GM23338 (cell line): ENCODE measurements around the gene CASP6. TPM values are rescaled to one million over a fixed set of nuclear protein-coding genes. Genes with fewer than 3 reads are reported as not detected.

ENCODE experiments used
- ATAC-seq: fragments of 200-7000 bp; cut with Tn5 transposase; 3 replicates; pipeline ENCODE4 v1.9.1; 2020
- DNase-seq: peaks from one replicate; pipeline ENCODE4 v3.0.0-alpha.2; 2015; ENCODE audit warnings: low spot score
- H2AFZ ChIP-seq: fragments of 200-600 bp; sonication (generic); 2 replicates; pipeline ENCODE4 v1.8.0; 2016; ENCODE audit warnings: antibody characterized with exemption, mild to moderate bottlenecking, moderate library complexity
- H3F3A ChIP-seq: fragments of 200-600 bp; sonication (generic); replicated peaks from 2 replicates; pipeline ENCODE4 v1.8.0; 2017; ENCODE audit warnings: antibody characterized with exemption, mixed run types, low read depth
- H3K27ac ChIP-seq: fragments of 200-600 bp; sonication (generic); 2 replicates; pipeline ENCODE4 v1.6.1; 2016; ENCODE audit warnings: low read depth
- H3K27me3 ChIP-seq: fragments of 200-600 bp; sonication (generic); 2 replicates; pipeline ENCODE4 v1.8.0; 2016; ENCODE audit warnings: mild to moderate bottlenecking, mixed run types, moderate library complexity; ENCODE audit not compliant: insufficient read depth
- H3K36me3 ChIP-seq: fragments of 200-600 bp; sonication (generic); 2 replicates; pipeline ENCODE4 v1.8.0; 2016; ENCODE audit warnings: mild to moderate bottlenecking; ENCODE audit not compliant: insufficient read depth
- H3K4me1 ChIP-seq: fragments of 200-600 bp; sonication (generic); 2 replicates; pipeline ENCODE4 v1.8.0; 2016; ENCODE audit warnings: mild to moderate bottlenecking, moderate library complexity; ENCODE audit not compliant: insufficient read depth
- H3K4me2 ChIP-seq: fragments of 200-600 bp; sonication (generic); 2 replicates; pipeline ENCODE4 v1.7.1; 2017; ENCODE audit warnings: mixed run types
- H3K4me3 ChIP-seq: fragments of 200-600 bp; sonication (generic); 2 replicates; pipeline ENCODE4 v1.6.1; 2016; ENCODE audit warnings: mixed run types
- H3K79me2 ChIP-seq: fragments of 200-600 bp; sonication (generic); replicated peaks from 2 replicates; pipeline ENCODE4 v1.8.0; 2017; ENCODE audit warnings: mild to moderate bottlenecking; ENCODE audit not compliant: insufficient read depth
- H3K9me2 ChIP-seq: fragments of 200-600 bp; sonication (generic); 2 replicates; pipeline ENCODE4 v1.8.0; 2017; ENCODE audit not compliant: insufficient read depth
- H4K20me1 ChIP-seq: fragments of 200-600 bp; sonication (generic); replicated peaks from 2 replicates; pipeline ENCODE4 v1.8.0; 2017; ENCODE audit warnings: mild to moderate bottlenecking; ENCODE audit not compliant: insufficient read depth
- H3K27ac Mint-ChIP-seq: 2 replicates; pipeline ENCODE4 v1.8.0; 2020; ENCODE audit warnings: inconsistent platforms, mild to moderate bottlenecking, moderate library complexity, mixed read lengths
- H3K27me3 Mint-ChIP-seq: 3 replicates; pipeline ENCODE4 v1.8.0; 2022; ENCODE audit warnings: low read depth, mild to moderate bottlenecking, moderate library complexity, mixed read lengths, inconsistent platforms; ENCODE audit not compliant: insufficient read depth, poor library complexity
- H3K36me3 Mint-ChIP-seq: 3 replicates; pipeline ENCODE4 v1.8.0; 2021; ENCODE audit warnings: low read depth, mild to moderate bottlenecking, inconsistent platforms, moderate library complexity, mixed read lengths
- H3K4me1 Mint-ChIP-seq: 3 replicates; pipeline ENCODE4 v1.8.0; 2020; ENCODE audit warnings: mild to moderate bottlenecking, inconsistent platforms, mixed read lengths
- H3K4me3 Mint-ChIP-seq: 3 replicates; pipeline ENCODE4 v1.8.0; 2021; ENCODE audit warnings: moderate library complexity, mild to moderate bottlenecking, inconsistent platforms, mixed read lengths
- H3K9me3 Mint-ChIP-seq: 3 replicates; pipeline ENCODE4 v1.8.0; 2020; ENCODE audit warnings: moderate library complexity, mild to moderate bottlenecking, inconsistent platforms, mixed read lengths
- CREB1 ChIP-seq: fragments of 250-450 bp; sonication (Bioruptor Pico); IDR thresholded peaks from 2 replicates; pipeline ENCODE4 v1.5.0; 2020; ENCODE audit warnings: low read depth, mild to moderate bottlenecking, moderate library complexity
- EZH2 ChIP-seq: fragments of 200-600 bp; sonication (generic); IDR thresholded peaks from one replicate; pipeline ENCODE4 v1.8.0; 2017; ENCODE audit warnings: antibody characterized with exemption, mild to moderate bottlenecking, low read depth; ENCODE audit not compliant: unreplicated experiment
- EZH2phosphoT487 ChIP-seq: fragments of 200-600 bp; sonication (generic); IDR thresholded peaks from one replicate; pipeline ENCODE4 v1.8.1; 2018; ENCODE audit warnings: antibody characterized with exemption; ENCODE audit not compliant: unreplicated experiment
- JUNB ChIP-seq: IDR thresholded peaks from one replicate; pipeline ENCODE4 v1.6.1; 2016; ENCODE audit warnings: antibody characterized with exemption; ENCODE audit not compliant: unreplicated experiment
- NANOG ChIP-seq: IDR thresholded peaks from 2 replicates; pipeline ENCODE4 v1.6.1; 2016; ENCODE audit warnings: antibody characterized with exemption, borderline replicate concordance
- POLR2AphosphoS5 ChIP-seq: IDR thresholded peaks from 2 replicates; pipeline ENCODE4 v1.6.1; 2016; ENCODE audit warnings: antibody characterized with exemption, low read depth
- STAT1 ChIP-seq: IDR thresholded peaks from one replicate; pipeline ENCODE4 v1.6.1; 2016; ENCODE audit warnings: antibody characterized with exemption; ENCODE audit not compliant: unreplicated experiment
- ZNF114 ChIP-seq: fragments of 250-450 bp; sonication (Bioruptor Pico); IDR thresholded peaks from 2 replicates; pipeline ENCODE4 v1.5.0; 2020; ENCODE audit warnings: mild to moderate bottlenecking, moderate library complexity
- ZNF331 ChIP-seq: fragments of 250-450 bp; sonication (Bioruptor Pico); IDR thresholded peaks from 2 replicates; pipeline ENCODE4 v1.5.0; 2020; ENCODE audit warnings: low read depth, mild to moderate bottlenecking, moderate library complexity
- polyA plus RNA-seq: library from polyadenylated mRNA; unstranded; fragments of >200 nt; fragmentation: Nextera tagmentation; extraction: Ambion mirVana; gene quantifications from 2 replicates; pipeline ENCODE4 v1.2.1, GENCODE V29; 2016
- total RNA-seq: library from RNA; depleted of rRNA; stranded (reverse); fragments of >200 nt; shearing (Covaris generic); gene quantifications from 2 replicates; pipeline ENCODE4 v1.2.3, GENCODE V29; 2014
- TF ChIP-seq, protein P1 (sequence below): IDR thresholded peaks from one replicate; pipeline ENCODE4 v1.6.1; 2018; ENCODE audit warnings: antibody characterized with exemption; ENCODE audit not compliant: unreplicated experiment
- TF ChIP-seq, protein P2 (sequence below), 2 experiments: fragments of 200-600 bp in 1 of 2; sonication (generic) in 1 of 2; conservative IDR thresholded peaks; 2 replicates each; pipeline versions ENCODE4 v1.5.1 to v1.6.1; 2016 to 2017; ENCODE audit warnings: antibody characterized with exemption in 2 of 2, low read depth in 2 of 2, mild to moderate bottlenecking in 2 of 2, moderate library complexity in 1 of 2
- TF ChIP-seq, protein P3 (sequence below): IDR thresholded peaks from 2 replicates; pipeline ENCODE4 v1.6.1; 2016; ENCODE audit warnings: antibody characterized with exemption
- TF ChIP-seq, protein P4 (sequence below): fragments of 250-450 bp; sonication (Bioruptor Pico); IDR thresholded peaks from 2 replicates; pipeline ENCODE4 v1.5.0; 2020; ENCODE audit warnings: mild to moderate bottlenecking, moderate library complexity

CASP6 gene
- total and polyA plus RNA-seq, 2 experiments from 2014 or later, result 30.5 to 35.4 TPM

DNA sequence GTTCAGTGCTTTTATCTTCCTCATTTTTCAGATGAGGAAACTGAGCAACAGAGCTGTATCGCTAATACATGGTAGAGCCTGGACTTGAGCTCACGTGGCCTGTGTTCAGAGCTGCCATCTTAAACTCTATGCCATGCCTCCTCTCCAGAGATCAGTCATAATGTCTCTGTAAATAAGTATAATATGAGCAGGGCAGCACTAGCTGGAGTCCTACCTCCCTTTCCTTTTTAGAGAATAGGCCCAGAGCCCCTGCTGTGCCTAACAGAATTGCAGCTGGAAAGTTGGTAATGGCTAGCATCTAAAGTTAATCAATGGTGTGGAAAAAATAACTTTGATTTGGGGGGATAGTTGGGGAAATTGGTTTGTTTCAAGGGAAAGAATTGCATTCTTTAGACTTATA lies 20.4 kb downstream of the CASP6 start:
- Mint-ChIP-seq H3K36me3 (peaks cover 35% of the 10 kb centered on the region), H3K4me3 (no peak overlapping the region), H3K27ac (no peak overlapping the region), H3K9me3 (peaks cover 27% of the 10 kb centered on the region), H3K27me3 (peaks cover 4% of the 10 kb centered on the region), H3K4me1 (peaks cover 32% of the 10 kb centered on the region)
- Histone ChIP-seq H2AFZ (no peak overlapping the region), H4K20me1 (no peaks in the 10 kb centered on the region), H3K79me2 (no peaks in the 10 kb centered on the region), H3K4me3 (0 out of 2 replicates have a peak overlapping the region, but pooled peaks have one; percentile 14), H3K27ac (no peak overlapping the region), H3K4me2 (peak overlapping the region; percentile 31), H3F3A (no peaks in the 10 kb centered on the region), H3K36me3 (no peaks in the 10 kb centered on the region), H3K27me3 (no peaks in the 10 kb centered on the region), H3K9me2 (no peaks in the 10 kb centered on the region; the same call in 1 of the 2 replicates), H3K4me1 (peaks cover 23% of the 10 kb centered on the region)
- ATAC-seq (peak; percentile 74), DNase-seq (peak; percentile 61)
- TF ChIP-seq, protein P1, sequence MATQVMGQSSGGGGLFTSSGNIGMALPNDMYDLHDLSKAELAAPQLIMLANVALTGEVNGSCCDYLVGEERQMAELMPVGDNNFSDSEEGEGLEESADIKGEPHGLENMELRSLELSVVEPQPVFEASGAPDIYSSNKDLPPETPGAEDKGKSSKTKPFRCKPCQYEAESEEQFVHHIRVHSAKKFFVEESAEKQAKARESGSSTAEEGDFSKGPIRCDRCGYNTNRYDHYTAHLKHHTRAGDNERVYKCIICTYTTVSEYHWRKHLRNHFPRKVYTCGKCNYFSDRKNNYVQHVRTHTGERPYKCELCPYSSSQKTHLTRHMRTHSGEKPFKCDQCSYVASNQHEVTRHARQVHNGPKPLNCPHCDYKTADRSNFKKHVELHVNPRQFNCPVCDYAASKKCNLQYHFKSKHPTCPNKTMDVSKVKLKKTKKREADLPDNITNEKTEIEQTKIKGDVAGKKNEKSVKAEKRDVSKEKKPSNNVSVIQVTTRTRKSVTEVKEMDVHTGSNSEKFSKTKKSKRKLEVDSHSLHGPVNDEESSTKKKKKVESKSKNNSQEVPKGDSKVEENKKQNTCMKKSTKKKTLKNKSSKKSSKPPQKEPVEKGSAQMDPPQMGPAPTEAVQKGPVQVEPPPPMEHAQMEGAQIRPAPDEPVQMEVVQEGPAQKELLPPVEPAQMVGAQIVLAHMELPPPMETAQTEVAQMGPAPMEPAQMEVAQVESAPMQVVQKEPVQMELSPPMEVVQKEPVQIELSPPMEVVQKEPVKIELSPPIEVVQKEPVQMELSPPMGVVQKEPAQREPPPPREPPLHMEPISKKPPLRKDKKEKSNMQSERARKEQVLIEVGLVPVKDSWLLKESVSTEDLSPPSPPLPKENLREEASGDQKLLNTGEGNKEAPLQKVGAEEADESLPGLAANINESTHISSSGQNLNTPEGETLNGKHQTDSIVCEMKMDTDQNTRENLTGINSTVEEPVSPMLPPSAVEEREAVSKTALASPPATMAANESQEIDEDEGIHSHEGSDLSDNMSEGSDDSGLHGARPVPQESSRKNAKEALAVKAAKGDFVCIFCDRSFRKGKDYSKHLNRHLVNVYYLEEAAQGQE, result no peak
- TF ChIP-seq EZH2phosphoT487 (no peak), STAT1 (no peak), EZH2 (no peak), NANOG (no peak), CREB1 (CRISPR knock-in tag) (no peak), ZNF114 (CRISPR knock-in tag) (no peak), ZNF331 (CRISPR knock-in tag) (no peak), POLR2AphosphoS5 (no peak), JUNB (no peak)
- TF ChIP-seq, protein P2, sequence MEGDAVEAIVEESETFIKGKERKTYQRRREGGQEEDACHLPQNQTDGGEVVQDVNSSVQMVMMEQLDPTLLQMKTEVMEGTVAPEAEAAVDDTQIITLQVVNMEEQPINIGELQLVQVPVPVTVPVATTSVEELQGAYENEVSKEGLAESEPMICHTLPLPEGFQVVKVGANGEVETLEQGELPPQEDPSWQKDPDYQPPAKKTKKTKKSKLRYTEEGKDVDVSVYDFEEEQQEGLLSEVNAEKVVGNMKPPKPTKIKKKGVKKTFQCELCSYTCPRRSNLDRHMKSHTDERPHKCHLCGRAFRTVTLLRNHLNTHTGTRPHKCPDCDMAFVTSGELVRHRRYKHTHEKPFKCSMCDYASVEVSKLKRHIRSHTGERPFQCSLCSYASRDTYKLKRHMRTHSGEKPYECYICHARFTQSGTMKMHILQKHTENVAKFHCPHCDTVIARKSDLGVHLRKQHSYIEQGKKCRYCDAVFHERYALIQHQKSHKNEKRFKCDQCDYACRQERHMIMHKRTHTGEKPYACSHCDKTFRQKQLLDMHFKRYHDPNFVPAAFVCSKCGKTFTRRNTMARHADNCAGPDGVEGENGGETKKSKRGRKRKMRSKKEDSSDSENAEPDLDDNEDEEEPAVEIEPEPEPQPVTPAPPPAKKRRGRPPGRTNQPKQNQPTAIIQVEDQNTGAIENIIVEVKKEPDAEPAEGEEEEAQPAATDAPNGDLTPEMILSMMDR (conservative IDR thresholded peaks at IDR 0.05; ENCODE audit: low read depth in 2 of 2), result no peak
- TF ChIP-seq, protein P3, sequence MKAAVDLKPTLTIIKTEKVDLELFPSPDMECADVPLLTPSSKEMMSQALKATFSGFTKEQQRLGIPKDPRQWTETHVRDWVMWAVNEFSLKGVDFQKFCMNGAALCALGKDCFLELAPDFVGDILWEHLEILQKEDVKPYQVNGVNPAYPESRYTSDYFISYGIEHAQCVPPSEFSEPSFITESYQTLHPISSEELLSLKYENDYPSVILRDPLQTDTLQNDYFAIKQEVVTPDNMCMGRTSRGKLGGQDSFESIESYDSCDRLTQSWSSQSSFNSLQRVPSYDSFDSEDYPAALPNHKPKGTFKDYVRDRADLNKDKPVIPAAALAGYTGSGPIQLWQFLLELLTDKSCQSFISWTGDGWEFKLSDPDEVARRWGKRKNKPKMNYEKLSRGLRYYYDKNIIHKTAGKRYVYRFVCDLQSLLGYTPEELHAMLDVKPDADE, result no peak
- TF ChIP-seq, protein P4, sequence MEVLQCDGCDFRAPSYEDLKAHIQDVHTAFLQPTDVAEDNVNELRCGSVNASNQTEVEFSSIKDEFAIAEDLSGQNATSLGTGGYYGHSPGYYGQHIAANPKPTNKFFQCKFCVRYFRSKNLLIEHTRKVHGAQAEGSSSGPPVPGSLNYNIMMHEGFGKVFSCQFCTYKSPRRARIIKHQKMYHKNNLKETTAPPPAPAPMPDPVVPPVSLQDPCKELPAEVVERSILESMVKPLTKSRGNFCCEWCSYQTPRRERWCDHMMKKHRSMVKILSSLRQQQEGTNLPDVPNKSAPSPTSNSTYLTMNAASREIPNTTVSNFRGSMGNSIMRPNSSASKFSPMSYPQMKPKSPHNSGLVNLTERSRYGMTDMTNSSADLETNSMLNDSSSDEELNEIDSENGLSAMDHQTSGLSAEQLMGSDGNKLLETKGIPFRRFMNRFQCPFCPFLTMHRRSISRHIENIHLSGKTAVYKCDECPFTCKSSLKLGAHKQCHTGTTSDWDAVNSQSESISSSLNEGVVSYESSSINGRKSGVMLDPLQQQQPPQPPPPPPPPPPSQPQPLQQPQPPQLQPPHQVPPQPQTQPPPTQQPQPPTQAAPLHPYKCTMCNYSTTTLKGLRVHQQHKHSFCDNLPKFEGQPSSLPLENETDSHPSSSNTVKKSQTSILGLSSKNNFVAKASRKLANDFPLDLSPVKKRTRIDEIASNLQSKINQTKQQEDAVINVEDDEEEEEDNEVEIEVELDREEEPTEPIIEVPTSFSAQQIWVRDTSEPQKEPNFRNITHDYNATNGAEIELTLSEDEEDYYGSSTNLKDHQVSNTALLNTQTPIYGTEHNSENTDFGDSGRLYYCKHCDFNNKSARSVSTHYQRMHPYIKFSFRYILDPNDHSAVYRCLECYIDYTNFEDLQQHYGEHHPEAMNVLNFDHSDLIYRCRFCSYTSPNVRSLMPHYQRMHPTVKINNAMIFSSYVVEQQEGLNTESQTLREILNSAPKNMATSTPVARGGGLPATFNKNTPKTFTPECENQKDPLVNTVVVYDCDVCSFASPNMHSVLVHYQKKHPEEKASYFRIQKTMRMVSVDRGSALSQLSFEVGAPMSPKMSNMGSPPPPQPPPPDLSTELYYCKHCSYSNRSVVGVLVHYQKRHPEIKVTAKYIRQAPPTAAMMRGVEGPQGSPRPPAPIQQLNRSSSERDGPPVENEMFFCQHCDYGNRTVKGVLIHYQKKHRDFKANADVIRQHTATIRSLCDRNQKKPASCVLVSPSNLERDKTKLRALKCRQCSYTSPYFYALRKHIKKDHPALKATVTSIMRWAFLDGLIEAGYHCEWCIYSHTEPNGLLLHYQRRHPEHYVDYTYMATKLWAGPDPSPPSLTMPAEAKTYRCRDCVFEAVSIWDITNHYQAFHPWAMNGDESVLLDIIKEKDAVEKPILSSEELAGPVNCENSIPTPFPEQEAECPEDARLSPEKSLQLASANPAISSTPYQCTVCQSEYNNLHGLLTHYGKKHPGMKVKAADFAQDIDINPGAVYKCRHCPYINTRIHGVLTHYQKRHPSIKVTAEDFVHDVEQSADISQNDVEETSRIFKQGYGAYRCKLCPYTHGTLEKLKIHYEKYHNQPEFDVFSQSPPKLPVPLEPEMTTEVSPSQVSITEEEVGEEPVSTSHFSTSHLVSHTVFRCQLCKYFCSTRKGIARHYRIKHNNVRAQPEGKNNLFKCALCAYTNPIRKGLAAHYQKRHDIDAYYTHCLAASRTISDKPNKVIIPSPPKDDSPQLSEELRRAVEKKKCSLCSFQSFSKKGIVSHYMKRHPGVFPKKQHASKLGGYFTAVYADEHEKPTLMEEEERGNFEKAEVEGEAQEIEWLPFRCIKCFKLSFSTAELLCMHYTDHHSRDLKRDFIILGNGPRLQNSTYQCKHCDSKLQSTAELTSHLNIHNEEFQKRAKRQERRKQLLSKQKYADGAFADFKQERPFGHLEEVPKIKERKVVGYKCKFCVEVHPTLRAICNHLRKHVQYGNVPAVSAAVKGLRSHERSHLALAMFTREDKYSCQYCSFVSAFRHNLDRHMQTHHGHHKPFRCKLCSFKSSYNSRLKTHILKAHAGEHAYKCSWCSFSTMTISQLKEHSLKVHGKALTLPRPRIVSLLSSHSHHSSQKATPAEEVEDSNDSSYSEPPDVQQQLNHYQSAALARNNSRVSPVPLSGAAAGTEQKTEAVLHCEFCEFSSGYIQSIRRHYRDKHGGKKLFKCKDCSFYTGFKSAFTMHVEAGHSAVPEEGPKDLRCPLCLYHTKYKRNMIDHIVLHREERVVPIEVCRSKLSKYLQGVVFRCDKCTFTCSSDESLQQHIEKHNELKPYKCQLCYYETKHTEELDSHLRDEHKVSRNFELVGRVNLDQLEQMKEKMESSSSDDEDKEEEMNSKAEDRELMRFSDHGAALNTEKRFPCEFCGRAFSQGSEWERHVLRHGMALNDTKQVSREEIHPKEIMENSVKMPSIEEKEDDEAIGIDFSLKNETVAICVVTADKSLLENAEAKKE (CRISPR knock-in tag), result no peak
